B cell (primary cell): ENCODE data around the gene AUTS2. TPM values are rescaled to one million over a fixed set of nuclear protein-coding genes. Genes with fewer than 3 reads are reported as not detected.

Source experiments
- ATAC-seq: fragments of 200-7000 bp; cut with Tn5 transposase; one replicate; pipeline ENCODE4 v1.10.0; 2021; ENCODE audit warnings: low read depth, mild to moderate bottlenecking, moderate number of reproducible peaks, moderate library complexity
- CTCF ChIA-PET: fragments of 350-600 bp; sonication (Branson Sonifier 250); formaldehyde crosslinking; loops from one replicate; lab custom pipeline; 2021; ENCODE audit warnings: antibody characterized with exemption, inconsistent platforms; lab: Charles Lee
- POLR2A ChIA-PET: fragments of 350-600 bp; sonication (Branson Sonifier 250); formaldehyde crosslinking; loops from one replicate; lab custom pipeline; 2021; ENCODE audit warnings: antibody characterized with exemption; lab: Charles Lee
- DNase-seq: peaks from one replicate; pipeline ENCODE4 v3.0.0; 2013
- H2AFZ ChIP-seq: 2 replicates; pipeline ENCODE4 v1.6.1; 2012; ENCODE audit warnings: mild to moderate bottlenecking, low read depth, low read length; ENCODE audit not compliant: insufficient read depth, poor library complexity, severe bottlenecking
- H3K27ac ChIP-seq, 2 donors: 1 replicate in 1 of 2; 2 replicates in 1 of 2; pipeline ENCODE4 v1.5.1; 2012 to 2013; ENCODE audit warnings: low read length in 2 of 2, mild to moderate bottlenecking in 2 of 2, moderate library complexity in 1 of 2
- H3K27me3 ChIP-seq, 4 experiments: fragments of 200-600 bp in 1 of 4; sonication (generic) in 1 of 4; replicated peaks in 1 of 4; 1 replicate in 2 of 4; 2 replicates in 2 of 4; pipeline versions ENCODE4 v1.6.1 to v1.7.0; 2013 to 2016; ENCODE audit warnings: low read length in 3 of 4, mild to moderate bottlenecking in 2 of 4, mixed read lengths in 1 of 4, moderate library complexity in 1 of 4; ENCODE audit not compliant: insufficient read depth in 4 of 4, control insufficient read depth in 3 of 4; ENCODE audit errors: control extremely low read depth in 1 of 4
- H3K36me3 ChIP-seq, 2 experiments: replicated peaks in 1 of 2; 1 replicate in 1 of 2; 2 replicates in 1 of 2; pipeline versions ENCODE4 v1.6.1 to v1.7.1; 2013; ENCODE audit warnings: low read length in 1 of 2; ENCODE audit not compliant: insufficient read depth in 2 of 2, control insufficient read depth in 1 of 2; ENCODE audit errors: control extremely low read depth in 1 of 2, extremely low read depth in 1 of 2
- H3K4me1 ChIP-seq, 2 donors: fragments of 200-600 bp in 1 of 2; sonication (generic) in 1 of 2; 1 replicate in 1 of 2; 2 replicates in 1 of 2; pipeline versions ENCODE4 v1.5.1 to v1.6.1; 2013 to 2017; ENCODE audit warnings: low read length in 2 of 2; ENCODE audit not compliant: control insufficient read depth in 2 of 2, insufficient read depth in 2 of 2
- H3K4me2 ChIP-seq: replicated peaks from 2 replicates; pipeline ENCODE3; 2012; ENCODE audit warnings: mild to moderate bottlenecking, low read depth, low read length; ENCODE audit not compliant: poor library complexity, severe bottlenecking
- H3K4me3 ChIP-seq, 5 experiments: fragments of 200-600 bp in 1 of 5; sonication (generic) in 1 of 5; 1 replicate in 3 of 5; 2 replicates in 2 of 5; pipeline versions ENCODE4 v1.5.1 to v1.7.0; 2011 to 2016; ENCODE audit warnings: low read length in 4 of 5, mild to moderate bottlenecking in 4 of 5, low read depth in 2 of 5, control low read depth in 1 of 5, moderate library complexity in 1 of 5; ENCODE audit not compliant: insufficient read depth in 1 of 5; ENCODE audit errors: control extremely low read depth in 1 of 5, extremely low read depth in 1 of 5
- H3K79me2 ChIP-seq: fragments of 200-600 bp; sonication (generic); one replicate; pipeline ENCODE4 v1.6.0; 2016; ENCODE audit warnings: low read length; ENCODE audit not compliant: control insufficient read depth, insufficient read depth
- H3K9ac ChIP-seq: fragments of 200-600 bp; sonication (generic); 2 replicates; pipeline ENCODE4 v1.6.1; 2017; ENCODE audit warnings: mild to moderate bottlenecking, low read length, moderate library complexity
- H3K9me3 ChIP-seq, 3 donors: one replicate each; pipeline versions ENCODE4 v1.6.1 to v1.7.1; 2013; ENCODE audit warnings: low read length in 2 of 3; ENCODE audit not compliant: control insufficient read depth in 2 of 3, insufficient read depth in 1 of 3; ENCODE audit errors: control extremely low read depth in 1 of 3
- H4K20me1 ChIP-seq: 2 replicates; pipeline ENCODE4 v1.6.0; 2012; ENCODE audit warnings: mild to moderate bottlenecking, low read length; ENCODE audit not compliant: insufficient read depth, control insufficient read depth, poor library complexity, severe bottlenecking
- H3K27ac Mint-ChIP-seq: one replicate; pipeline ENCODE4 v1.8.0; 2021; ENCODE audit warnings: mixed read lengths
- H3K27me3 Mint-ChIP-seq: one replicate; pipeline ENCODE4 v1.8.0; 2021; ENCODE audit warnings: mixed read lengths
- H3K4me1 Mint-ChIP-seq: one replicate; pipeline ENCODE4 v1.8.0; 2021; ENCODE audit warnings: mixed read lengths
- H3K4me3 Mint-ChIP-seq: one replicate; pipeline ENCODE4 v1.8.0; 2021; ENCODE audit warnings: mixed read lengths
- H3K9me3 Mint-ChIP-seq: one replicate; pipeline ENCODE4 v1.8.0; 2022; ENCODE audit warnings: mixed read lengths; ENCODE audit not compliant: insufficient read depth
- EZH2 ChIP-seq: IDR thresholded peaks from 2 replicates; pipeline ENCODE4 v1.6.1; 2012; ENCODE audit warnings: borderline replicate concordance, low read depth, mild to moderate bottlenecking, moderate library complexity, low read length; ENCODE audit not compliant: insufficient read depth, poor library complexity, severe bottlenecking
- WGBS: methylation state at CpG from one replicate; pipeline ENCODE4 v1.1.5; 2013; ENCODE audit warnings: missing lambda C conversion rate; ENCODE audit not compliant: insufficient coverage; 5-methylcytosine and 5-hydroxymethylcytosine counted together
- intact Hi-C: fragments of 100-400 bp; cut with micrococcal nuclease; formaldehyde crosslinking; loops from one replicate; pipeline ENCODE4 v1.10.0; 2022
- polyA plus RNA-seq: library from polyadenylated mRNA; depleted of rRNA; stranded (reverse); fragments of >200 nt; gene quantifications from 2 replicates; pipeline ENCODE4 v1.2.3, GENCODE V29; 2012
- total RNA-seq, 2 donors: library from RNA; stranded (reverse); fragments of 120-200 nt in 1 of 2; gene quantifications; 1 replicate in 1 of 2; 2 replicates in 1 of 2; pipeline versions ENCODE4 v1.2.3 to v1.2.4, GENCODE V29; 2013 to 2022
- TF ChIP-seq, protein P1 (sequence below): fragments of 200-600 bp; IDR thresholded peaks from one replicate; pipeline ENCODE4 v1.8.0; 2022; ENCODE audit warnings: antibody characterized with exemption, mild to moderate bottlenecking

The AUTS2 gene
- total and polyA plus RNA-seq, 2 donors (not counting 1 experiment from before 2014, with no cell fraction given) = 22.3 to 35.0 TPM

DNA sequence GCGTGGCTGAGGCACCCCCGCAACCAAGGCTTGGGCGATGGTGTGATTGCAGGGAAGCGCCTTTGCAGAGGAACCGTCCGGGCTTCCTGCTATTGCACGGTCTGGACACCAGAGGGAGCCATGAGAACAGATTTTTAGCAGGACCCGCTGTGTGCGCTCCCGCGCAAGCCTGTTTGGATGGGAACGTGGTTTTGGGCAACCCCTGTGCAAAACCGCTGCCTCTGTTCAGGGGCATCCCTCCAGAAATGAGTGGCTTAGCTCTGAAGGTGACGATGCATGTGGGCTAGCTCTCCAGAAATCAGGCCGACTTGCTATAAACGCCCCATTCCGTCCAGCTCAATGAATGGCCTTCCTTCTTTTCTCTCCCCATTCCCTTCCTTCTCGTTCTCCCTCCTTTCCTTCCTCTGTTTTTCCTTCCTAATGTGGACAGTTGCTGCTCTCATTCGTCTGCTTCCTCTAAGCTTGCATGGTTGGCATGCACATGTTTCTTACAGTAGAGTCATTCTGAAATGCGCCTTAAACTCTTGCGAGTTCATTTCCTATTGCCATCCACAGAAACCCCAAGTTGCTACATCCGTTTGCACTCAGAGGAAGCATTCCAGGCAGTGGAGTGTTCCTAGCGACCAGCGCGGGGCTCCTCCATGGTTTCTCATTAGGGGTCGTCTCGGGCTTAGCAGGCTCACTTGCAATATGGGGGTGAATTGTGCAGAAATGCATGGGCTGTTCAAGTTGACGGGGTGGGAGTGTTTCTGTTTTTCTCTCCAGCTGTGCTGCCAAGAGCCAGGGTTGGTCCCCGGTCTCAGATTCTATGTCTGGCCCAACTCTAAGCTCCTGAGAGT lies 1231.2 kb downstream of the AUTS2 start:
- H3K27me3 ChIP-seq = peaks cover 0 to 14% (median 5%) of the 10 kb centered on the region in 4 experiments
- H3K4me2 ChIP-seq = peak overlapping the region; percentile 43
- peak overlapping the region in 1 of 5 experiments; percentile 7 for H3K4me3 ChIP-seq
- TF ChIP-seq, protein P1, sequence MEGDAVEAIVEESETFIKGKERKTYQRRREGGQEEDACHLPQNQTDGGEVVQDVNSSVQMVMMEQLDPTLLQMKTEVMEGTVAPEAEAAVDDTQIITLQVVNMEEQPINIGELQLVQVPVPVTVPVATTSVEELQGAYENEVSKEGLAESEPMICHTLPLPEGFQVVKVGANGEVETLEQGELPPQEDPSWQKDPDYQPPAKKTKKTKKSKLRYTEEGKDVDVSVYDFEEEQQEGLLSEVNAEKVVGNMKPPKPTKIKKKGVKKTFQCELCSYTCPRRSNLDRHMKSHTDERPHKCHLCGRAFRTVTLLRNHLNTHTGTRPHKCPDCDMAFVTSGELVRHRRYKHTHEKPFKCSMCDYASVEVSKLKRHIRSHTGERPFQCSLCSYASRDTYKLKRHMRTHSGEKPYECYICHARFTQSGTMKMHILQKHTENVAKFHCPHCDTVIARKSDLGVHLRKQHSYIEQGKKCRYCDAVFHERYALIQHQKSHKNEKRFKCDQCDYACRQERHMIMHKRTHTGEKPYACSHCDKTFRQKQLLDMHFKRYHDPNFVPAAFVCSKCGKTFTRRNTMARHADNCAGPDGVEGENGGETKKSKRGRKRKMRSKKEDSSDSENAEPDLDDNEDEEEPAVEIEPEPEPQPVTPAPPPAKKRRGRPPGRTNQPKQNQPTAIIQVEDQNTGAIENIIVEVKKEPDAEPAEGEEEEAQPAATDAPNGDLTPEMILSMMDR = peak; percentile 88
- no peak for TF ChIP-seq EZH2
- H4K20me1 ChIP-seq = no peaks in the 10 kb centered on the region
- peaks cover 6 to 7% of the 10 kb centered on the region in 2 donors for H3K4me1 ChIP-seq
- peaks cover 0 to 3% (median 0%) of the 10 kb centered on the region in 3 donors for H3K9me3 ChIP-seq
- DNase-seq (peak; percentile 62), ATAC-seq (peak; percentile 67)
- H3K36me3 ChIP-seq = no peaks in the 10 kb centered on the region
- Mint-ChIP-seq H3K4me1 (peaks cover 9% of the 10 kb centered on the region), H3K9me3 (no peaks in the 10 kb centered on the region), H3K27ac (no peak overlapping the region), H3K27me3 (peaks cover 19% of the 10 kb centered on the region), H3K4me3 (peak overlapping the region; percentile 24)
- H3K27ac ChIP-seq = no peak overlapping the region
- intact Hi-C loops = no loop called here
- POLR2A ChIA-PET = no interaction called here
- H3K79me2 ChIP-seq = no peaks in the 10 kb centered on the region
- H3K9ac ChIP-seq = peak overlapping the region; percentile 16
- CTCF ChIA-PET = interaction anchor here (0.6 to 1.9 kb wide), 8 partner anchors 18 to 1957 kb away, joined by 3 to 6 read pairs (median 3); no protein-coding TSS in a partner anchor
- WGBS = 1% methylated on average over 26 of the region's 29 CpGs
- peak overlapping the region; percentile 66 for H2AFZ ChIP-seq

GRCh38 chr7:70830060-70830395 lies 1231.8 kb downstream of the AUTS2 start:
- intact Hi-C loops = no loop called here
- WGBS = 47% methylated on average over 6 of the region's 7 CpGs
- Histone ChIP-seq H3K36me3 (no peaks in the 10 kb centered on the region), H2AFZ (peak overlapping the region; percentile 66), H3K4me2 (no peak overlapping the region), H3K27ac (no peak overlapping the region), H3K9me3 (peaks cover 0 to 3% (median 0%) of the 10 kb centered on the region in 3 donors), H3K27me3 (peaks cover 0 to 14% (median 5%) of the 10 kb centered on the region in 4 experiments), H3K4me3 (no peak overlapping the region), H4K20me1 (no peaks in the 10 kb centered on the region), H3K9ac (no peak overlapping the region), H3K79me2 (no peaks in the 10 kb centered on the region), H3K4me1 (peaks cover 6 to 7% of the 10 kb centered on the region in 2 donors)
- Mint-ChIP-seq H3K9me3 (no peaks in the 10 kb centered on the region), H3K27ac (no peak overlapping the region), H3K4me1 (peaks cover 9% of the 10 kb centered on the region), H3K4me3 (no peak overlapping the region), H3K27me3 (peaks cover 19% of the 10 kb centered on the region)
- ATAC-seq = no peak
- DNase-seq = no peak
- TF ChIP-seq, protein P1 = no peak
- TF ChIP-seq EZH2 = no peak
- ChIA-PET CTCF (interaction anchor here (1.4 to 1.9 kb wide), 2 partner anchors 903 to 906 kb away, joined by 3 to 6 read pairs; no protein-coding TSS in a partner anchor), POLR2A (no interaction called here)
